HG03095 (cell line): ENCODE data around the gene PRPH2.
"Not testable (repeated sequence)": the region's sequence is repeated elsewhere in the genome, so short reads cannot be mapped to it uniquely, and the experiment has no call there.

Source experiments
- ATAC-seq: cut with Tn5 transposase; IDR thresholded peaks from one replicate; pipeline ENCODE4 v1.9.1; 2021; ENCODE audit warnings: moderate library complexity; ENCODE audit not compliant: unreplicated experiment

Gene PRPH2

DNA sequence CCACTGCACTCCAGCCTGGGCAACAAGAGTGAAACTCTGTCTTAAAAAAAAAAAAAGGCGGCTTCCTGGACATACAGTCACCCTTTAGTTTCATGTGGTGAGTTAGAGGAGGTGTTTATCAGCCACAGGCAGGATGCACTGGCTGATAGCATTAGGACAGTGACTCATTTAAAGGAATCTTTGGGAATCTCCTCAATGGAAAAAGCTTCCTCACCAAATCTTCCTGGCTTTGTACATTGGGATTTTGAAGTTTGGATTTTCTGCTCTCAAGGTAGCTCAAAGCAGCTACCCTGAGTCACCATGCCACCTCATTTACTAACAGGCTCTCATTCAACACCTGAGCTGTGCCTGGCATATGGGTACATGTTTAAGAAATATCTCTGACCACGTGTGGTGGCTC, 20.2 kb downstream of the PRPH2 start:
- no peak for ATAC-seq

DNA sequence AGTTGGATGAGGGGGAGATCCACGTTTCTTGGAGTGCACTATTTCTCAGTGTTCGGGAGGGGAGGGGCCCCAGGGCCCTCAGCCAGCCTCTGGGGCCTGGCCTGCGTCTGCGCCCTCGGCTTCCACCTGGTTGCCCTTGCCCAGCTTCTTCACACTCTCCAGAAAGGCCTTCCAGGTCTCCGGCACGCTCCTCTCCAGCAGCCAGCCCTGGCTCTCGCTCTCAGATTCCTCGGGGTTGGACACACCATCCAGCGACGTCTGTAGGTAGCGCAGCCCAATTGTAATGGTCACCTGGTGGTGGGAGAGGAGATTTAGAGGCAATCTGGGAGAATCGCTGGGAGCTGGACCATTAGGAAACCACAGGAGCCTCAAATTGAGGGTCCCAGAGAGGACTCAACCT, 24.2 kb downstream of the PRPH2 start:
- ATAC-seq = no peak

DNA sequence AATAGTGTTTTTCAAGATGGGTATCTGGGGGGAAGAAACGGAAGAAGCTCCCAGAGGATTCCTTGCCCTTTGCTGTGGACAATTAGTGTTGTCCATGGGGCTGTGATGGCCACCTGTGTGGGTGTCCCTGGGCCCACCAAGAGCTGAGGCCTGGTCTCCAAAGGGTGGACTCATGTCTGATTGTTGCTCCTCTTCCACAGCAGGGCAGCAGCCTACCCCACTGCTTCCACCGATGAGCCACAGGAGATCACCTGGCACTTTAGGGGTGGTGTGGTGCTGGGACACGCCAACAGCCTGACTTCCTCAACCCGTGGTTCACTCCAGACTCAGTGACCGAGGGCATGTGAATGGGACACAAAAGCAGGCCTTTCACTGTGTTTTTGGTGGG, 25.1 kb downstream of the PRPH2 start:
- no peak for ATAC-seq

DNA sequence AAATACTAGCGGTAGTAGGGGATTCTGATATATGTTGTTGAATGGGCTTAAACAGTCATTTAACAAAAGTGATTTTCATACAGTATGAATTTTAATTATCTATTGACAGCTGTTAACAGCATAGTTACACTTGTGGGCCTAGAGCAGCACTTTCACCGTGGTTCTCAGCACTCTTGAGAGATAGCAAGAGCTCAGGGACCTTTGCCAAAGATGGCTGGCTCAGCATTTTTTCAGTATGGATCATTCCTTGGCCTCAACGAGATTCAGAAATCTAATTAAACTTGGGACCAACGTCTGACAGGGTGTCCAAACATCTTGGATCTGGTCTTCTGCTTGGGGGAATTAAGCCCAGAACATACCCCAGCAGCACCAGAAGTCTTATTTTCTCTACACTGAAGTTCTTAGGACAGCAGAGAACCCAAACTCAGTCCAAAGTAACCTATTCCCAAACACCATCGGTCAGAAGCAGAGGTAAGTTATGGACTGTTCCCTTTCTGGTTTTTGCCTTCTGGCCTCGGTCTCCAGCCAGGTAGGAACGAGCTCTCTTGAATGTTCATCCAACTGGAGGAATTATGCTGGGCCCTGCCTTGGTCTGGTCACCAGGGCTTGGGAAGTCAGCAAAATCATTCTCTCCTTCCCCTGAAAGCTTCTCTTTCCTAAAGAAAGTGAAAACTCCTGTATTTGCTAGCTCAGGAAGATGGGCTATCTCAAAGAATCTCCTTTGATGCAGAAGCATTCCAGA, 25.7 kb downstream of the PRPH2 start:
- no peak for ATAC-seq

DNA sequence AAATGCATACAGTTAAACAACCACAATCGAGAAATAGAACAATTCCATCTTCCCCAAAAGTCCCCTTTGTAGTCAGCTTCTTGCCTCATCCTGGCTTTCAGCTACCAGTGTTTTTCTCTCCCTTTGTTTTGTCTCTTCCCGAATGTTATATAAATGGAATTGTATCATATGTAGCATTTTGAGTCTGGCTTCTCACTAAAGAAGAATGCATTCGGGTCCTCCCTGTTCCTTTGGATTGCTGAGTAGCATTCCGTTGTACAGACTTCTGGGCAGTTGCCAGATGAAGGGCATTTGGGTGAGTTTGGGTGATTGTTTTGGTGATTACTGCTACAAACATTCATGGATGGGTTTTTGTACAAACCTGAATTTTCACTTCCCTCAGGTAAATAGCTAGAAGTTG, 27.8 kb downstream of the PRPH2 start:
- no peak for ATAC-seq

DNA sequence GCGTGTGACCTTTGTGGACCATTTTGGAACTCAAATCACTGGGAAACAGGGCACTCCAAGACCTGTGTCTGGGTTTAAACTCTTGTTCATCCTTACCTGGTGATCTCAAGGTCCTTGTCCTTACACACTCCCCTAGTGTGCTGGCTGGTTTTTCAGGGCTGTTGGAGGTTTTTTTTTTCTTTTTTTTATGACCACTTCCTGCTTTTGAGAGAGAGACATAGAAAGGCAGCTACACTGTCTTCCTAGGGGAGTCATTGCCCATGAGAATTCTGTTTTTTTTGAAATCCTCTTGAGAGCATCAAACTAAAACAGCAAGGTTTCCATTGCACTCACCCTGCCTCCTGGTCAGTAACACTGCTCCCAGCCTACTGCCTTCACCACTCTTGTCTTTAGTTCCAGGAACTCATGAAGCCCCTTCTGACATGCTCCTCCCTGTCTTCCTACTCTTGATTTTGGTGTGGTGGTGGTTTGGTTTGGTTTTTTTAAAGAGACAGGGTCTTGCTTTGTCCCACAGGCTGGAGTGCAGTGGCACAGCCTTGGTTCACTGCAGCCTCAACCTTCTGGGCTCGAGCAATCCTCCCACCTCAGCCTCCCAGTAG, 28.6 kb downstream of the PRPH2 start:
- ATAC-seq = no peak

DNA sequence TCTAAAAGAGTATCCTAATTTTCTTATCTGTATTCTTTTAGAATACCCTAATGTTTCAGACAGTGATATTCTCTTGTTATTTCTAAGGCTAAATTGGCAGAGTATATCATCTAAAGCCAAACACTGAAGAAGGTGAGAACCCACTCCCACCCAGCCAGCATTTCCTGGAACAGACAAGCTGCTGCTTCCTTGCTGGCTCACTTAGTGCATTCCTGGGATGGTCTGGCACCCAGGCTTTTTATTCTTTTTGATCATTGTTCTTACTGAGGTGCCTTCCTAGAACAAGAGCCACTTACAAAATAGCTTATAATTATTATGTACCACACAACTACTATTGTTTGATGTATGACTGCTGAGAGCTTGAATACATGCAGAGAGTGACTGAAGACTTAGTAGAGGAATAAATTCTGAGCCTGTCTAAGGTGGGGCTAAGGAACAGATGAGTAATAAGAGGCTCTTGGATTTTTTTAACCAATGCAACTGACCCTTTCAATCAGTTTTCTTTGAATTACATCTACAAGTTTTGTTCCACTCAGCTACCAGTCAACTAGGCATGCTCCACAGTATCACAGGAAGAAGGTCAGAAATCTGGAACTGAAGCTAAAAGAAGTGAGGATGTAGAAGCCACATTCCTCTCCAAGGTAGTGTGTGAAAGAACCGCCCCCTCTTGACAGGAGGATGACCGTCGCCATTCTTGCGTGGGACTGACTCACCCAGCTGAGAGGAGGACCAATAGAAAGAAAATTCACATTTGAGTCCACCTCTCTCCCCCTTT, 30.1 kb downstream of the PRPH2 start:
- no peak for ATAC-seq

DNA sequence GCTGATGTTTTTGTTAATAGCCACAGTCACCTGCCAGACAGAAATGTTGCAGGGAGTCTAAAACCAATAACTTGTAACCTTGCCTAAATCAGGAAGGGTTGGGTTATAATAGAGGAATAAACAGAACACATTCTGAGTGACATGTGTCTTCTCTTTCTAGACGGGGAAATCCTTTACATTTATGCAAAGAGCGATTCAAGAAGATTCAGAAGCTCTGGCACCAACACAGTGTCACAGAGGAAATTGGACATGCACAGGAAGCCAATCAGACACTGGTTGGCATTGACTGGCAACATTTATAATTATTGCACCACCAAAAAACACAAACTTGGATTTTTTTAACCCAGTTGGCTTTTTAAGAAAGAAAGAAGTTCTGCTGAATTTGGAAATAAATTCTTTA, 31.5 kb downstream of the PRPH2 start:
- no peak for ATAC-seq

DNA sequence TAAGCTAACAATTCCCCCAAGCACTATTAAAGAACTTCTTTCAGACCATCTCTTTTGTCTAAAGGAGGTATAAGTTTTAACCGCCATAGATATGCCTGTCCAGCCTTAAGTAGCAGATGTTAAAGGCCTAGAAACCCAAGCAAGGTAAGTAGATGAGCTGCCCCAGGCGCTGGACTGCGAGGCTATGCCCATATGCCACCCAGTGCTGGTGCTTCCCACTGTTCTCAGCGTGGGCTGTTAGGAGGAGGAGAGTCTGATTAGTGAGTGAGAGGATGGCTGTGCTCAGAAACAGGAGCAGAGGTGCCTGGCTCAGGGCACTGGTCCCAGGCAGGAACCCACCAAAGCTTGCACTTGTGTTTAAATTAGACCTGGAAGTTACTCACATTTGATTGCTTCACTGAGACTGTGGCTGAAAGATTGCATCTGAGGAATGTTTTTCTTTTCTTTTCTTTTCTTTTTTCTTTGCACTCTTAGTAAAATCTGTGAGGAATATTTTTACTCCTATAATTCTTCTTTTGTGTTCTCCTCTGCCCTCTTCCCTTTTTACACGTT, 32.2 kb downstream of the PRPH2 start:
- no peak for ATAC-seq

DNA sequence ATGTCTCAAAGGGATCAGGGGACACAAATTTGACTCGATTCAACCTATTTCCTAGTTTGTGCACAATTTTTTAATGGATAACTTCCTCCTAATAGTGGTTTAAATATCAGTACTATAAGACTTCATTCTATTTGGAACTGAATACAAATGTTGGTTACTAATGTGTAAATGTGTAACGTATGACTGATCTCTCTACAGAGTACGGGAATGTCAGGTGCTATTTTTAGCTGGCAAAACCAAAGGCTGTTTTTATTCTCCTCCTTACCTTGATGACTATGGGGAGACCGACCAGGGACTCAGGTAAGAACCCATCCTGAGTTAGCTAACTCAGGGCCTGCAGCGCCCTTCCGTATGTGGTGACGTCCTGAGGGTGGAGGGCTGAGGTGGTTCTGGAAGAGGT, 33.0 kb downstream of the PRPH2 start:
- ATAC-seq = no peak

DNA sequence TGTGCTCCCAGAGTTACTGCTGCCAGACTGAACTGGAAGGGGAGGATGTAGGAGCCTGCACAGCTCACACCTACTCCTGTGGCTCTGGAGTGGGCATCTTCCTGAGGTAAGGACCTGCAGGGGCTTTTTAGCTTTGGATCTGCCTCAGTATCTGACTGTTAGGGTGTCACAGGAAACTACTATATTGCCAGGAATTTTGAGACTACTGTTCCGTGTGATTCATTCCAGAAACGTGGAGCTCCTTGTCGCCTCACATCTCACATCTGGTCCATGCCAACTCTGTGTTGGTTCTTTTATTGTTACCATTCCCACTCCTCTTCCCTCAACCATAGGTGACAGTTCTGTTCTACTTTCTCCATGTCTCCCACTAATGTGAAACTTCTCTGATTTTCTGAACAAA, 34.1 kb downstream of the PRPH2 start:
- no peak for ATAC-seq

DNA sequence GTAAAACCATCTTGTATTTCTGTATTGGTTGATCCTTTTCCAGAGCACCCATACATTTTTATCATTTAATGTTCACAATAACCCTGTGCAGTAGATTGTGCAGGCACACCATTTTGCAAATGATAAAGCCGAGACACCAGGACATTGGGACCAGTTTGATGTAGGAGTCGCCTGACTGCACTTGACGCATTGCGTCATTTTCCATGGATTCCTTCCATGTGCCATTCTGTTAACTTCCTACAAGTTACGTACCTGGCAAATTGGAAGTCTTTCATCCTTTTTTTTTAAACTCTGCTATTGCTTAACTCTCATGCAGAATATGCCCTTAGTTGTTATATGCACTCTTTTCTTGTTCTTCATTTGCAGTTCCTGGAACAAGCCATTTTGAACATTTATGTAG, 43.0 kb downstream of the PRPH2 start:
- ATAC-seq = no peak

DNA sequence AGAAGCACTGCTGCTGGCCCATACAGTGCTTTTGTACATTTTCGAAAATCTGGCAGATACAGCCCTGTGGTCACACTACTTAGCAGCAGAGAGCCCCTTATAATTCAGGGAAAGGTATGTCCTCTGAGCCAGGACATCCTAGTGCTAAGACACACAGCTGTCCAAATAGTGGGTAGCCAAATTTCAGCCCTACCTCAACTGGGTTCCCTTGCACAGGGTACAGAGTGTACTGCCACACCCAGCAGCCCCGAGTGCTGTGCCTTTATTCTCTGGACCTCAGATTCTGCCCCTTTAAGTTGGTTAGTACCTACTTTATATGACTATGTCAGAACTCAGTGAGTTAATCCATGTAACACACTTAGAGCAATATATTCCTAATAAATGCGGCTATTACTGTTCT, 47.6 kb downstream of the PRPH2 start:
- no peak for ATAC-seq

DNA sequence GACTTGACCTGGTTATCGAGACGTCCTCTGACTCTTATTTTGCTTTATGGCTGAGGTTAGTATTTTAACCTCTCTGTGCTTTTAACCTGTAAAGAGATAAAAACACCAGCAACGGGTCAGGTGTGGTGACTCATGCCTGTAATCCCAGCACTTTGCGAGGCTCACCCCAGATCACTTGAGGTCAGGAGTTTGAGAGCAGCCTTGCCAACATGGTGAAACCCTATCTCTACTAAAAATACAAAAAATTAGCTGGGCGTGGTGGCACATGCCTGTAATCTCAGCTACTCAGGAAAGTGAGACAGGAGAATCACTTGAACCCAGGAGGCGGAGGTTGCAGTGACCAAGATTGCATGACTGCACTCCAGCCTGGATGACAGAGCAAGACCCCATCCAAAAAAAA, 48.0 kb downstream of the PRPH2 start:
- ATAC-seq = not testable (repeated sequence)

DNA sequence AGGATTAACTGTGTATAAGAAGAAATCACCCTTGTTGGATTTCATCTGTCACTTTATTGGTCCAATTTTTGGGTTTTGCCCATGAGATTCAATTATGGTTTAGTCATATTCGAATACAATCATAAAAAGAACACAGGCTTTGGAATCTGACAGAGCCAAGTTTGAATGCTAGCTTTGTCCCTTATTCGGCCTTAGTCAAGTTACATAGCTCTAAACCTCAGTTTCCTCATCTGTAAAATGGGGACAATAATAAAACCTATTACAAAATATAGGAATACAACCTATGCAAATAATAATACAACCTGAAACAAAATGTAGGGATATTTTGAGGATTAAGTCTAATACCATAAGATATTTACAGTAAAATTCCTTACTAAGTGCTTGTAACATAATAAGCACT, 57.7 kb downstream of the PRPH2 start:
- ATAC-seq = no peak

DNA sequence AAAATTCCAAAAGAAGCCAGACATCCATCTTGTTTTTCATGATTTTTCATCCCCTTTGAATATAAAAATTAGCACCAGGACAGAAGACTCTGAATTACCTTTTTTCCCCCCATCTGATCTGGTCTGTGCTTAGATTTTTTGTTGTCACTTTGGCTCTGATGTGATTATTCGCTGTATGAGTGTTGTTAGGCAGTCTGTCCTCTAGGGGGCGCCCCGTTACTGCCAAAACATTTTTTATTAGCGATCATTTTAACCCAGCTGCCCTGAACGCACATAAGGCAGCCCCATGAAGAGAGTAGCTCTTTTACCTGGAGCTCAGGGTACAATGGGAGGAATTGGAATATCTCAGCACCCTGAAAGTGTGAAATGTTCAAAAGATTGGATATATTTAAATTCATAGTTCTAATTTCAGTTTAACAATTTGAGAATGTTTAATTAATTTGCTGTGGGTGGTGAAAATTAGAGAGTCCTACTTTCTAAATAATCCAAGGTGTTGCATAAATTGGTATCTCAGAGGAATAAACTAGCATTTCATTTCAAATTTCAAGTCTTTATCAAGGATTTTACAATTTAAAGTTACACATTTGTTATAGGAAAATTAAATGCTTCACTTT, 60.8 kb downstream of the PRPH2 start:
- ATAC-seq = no peak

DNA sequence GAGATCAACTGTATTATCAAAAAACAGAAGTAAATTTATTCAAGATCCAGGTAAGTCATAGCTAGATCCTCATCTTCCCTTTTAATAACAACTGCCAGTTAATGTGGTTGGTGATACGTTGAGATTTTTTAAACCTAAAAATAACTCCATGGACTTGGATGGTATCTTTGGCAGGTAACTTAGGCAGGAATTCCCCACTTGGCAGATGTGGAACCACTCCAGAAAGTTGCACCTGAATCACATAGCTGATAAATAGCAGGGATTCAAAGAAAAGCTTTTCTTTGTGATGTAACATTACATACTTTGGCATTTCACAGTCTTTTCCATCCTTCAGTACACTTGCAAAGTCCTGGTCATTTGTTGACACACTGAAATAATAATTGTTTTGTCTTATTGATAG, 62.6 kb downstream of the PRPH2 start:
- no peak for ATAC-seq

DNA sequence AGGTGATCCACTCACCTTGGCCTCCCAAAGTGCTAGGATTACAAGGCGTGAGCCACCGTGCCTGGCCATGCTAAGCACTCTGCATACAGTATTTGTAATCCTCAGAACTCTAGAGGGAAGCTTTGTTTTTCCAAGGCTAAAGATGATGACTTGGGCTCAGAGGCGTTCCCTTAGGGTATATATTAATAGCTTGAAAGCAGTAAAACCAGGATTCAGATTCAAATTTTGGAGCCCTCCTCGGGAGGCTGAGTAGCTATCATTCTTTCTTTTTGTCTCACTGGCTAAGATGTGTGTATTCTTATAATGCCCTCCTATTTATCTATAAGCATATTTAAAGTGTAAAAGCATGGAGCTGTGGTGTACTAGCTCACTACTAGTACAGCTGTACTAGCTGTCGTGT, 68.5 kb downstream of the PRPH2 start:
- no peak for ATAC-seq

DNA sequence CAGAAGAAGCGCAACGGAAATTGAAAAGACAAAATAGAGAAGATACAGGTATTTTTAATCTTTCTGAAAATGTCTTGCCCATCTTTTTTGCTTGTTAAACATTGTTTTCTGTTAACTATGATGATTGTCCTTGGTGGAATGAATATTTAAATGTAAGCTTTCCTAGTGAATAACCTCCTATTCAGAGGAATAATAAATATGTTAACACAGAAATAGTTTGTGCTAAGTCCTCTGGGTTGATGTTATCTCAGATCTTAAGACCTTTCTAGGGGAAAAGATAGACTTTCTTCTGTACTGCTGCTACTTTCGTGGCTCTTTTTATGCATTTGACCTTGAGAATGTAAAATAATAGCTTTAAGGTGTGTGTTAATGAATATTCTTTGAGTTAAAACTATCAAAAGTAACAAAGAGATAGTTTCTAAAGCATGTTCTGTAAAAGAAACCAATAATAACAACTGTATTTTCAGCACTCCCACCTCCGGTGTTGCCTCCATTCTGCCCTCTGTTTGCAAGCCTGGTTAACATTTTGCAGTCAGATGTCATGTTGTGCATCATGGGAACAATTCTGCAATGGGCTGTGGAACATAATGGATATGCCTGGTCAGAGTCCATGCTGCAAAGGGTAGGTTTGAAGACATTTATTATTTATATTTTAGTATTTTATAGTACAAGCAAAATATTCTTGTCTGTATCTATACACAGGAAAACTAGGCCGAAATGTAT, 70.2 kb downstream of the PRPH2 start:
- no peak for ATAC-seq
